Omental fat pad (tissue), 4 donors: Measurements from ENCODE around the gene PRKAG2. TPM values are rescaled to one million over a fixed set of nuclear protein-coding genes. Genes with fewer than 3 reads are reported as not detected.

Experiments used
- ATAC-seq: fragments of 150-250 bp; one replicate; pipeline ENCODE4 v1.9.1; 2016; ENCODE audit warnings: mild to moderate bottlenecking, moderate library complexity; ENCODE audit not compliant: low FRiP score
- DNase-seq: peaks from one replicate; pipeline ENCODE4 v3.0.0-alpha.2; 2019; ENCODE audit warnings: low spot score
- CTCF ChIP-seq, 3 donors: fragments of 450-650 bp; IDR thresholded peaks; one replicate each; pipeline ENCODE4 v1.5.1; 2016 to 2017; ENCODE audit warnings: antibody characterized with exemption in 3 of 3, mild to moderate bottlenecking in 3 of 3, moderate library complexity in 2 of 3
- total RNA-seq, 4 donors: library from RNA; depleted of rRNA; stranded (reverse); fragments of >200 nt; gene quantifications; one replicate each; pipeline ENCODE4 v1.1.0, GENCODE V29; 2016

Gene PRKAG2
- total RNA-seq, 4 donors from 2014 or later: 31.6 to 49.5 (median 36.9) TPM

- DNase-seq (no peak), ATAC-seq (no peak)
- no peak for TF ChIP-seq CTCF (IDR thresholded peaks at IDR 0.05)
Observed at GRCh38 chr7:151794508-151795167, 82.3 kb downstream of the PRKAG2 start.

- no peak for ATAC-seq
- TF ChIP-seq CTCF (IDR thresholded peaks at IDR 0.05): no peak
- no peak for DNase-seq
Observed at GRCh38 chr7:151793991-151794507, 82.9 kb downstream of the PRKAG2 start.

GRCh38 chr7:151793531-151793951 is 83.4 kb downstream of the PRKAG2 start:
- no peak for DNase-seq
- no peak for TF ChIP-seq CTCF (IDR thresholded peaks at IDR 0.05)
- peak; percentile 30 for ATAC-seq

- no peak for DNase-seq
Observed at GRCh38 chr7:151792636-151793035, 84.3 kb downstream of the PRKAG2 start.

GRCh38 chr7:151792086-151792485 is 84.8 kb downstream of the PRKAG2 start:
- no peak for DNase-seq
- no peak for TF ChIP-seq CTCF (IDR thresholded peaks at IDR 0.05)
- ATAC-seq: no peak

More at GRCh38 chr7:151792636-151793035, 84.3 kb downstream of the PRKAG2 start:
- no peak for TF ChIP-seq CTCF (IDR thresholded peaks at IDR 0.05)
- ATAC-seq: no peak

- no peak for TF ChIP-seq CTCF (IDR thresholded peaks at IDR 0.05)
- DNase-seq (no peak), ATAC-seq (no peak)
Observed at GRCh38 chr7:151790830-151791620, 85.9 kb downstream of the PRKAG2 start.
